SIG-M5 treated with dmso at 0.1 percent for 504 hours (cell line): ENCODE measurements around the gene CLEC10A.
"Not testable (repeated sequence)": the region's sequence is repeated elsewhere in the genome, so short reads cannot be mapped to it uniquely, and the experiment has no call there.

Experiments
- DNase-seq: peaks from one replicate; lab custom pipeline; 2025; ENCODE audit not compliant: unreplicated experiment; lab: John Stamatoyannopoulos, UW

The CLEC10A gene

DNA sequence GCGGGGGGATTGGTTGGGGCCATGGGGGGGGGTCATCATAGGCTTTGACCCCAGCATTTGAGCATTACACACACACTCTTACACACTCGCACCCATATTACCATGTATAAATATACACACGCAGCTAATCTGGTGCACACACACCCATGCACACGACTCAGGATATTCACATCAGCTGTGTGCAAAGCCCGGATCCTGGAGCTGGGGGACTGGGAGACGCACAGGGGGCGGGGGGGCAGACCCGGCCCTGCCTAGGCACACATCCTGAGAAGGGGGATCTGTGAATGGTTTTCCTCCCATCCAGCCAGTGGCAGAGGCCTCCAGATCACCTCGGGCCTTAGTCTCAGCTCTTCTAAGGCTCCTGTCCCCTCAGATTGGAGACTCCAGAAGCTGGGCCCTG is 28.9 kb upstream of the CLEC10A start:
- no peak for DNase-seq

DNA sequence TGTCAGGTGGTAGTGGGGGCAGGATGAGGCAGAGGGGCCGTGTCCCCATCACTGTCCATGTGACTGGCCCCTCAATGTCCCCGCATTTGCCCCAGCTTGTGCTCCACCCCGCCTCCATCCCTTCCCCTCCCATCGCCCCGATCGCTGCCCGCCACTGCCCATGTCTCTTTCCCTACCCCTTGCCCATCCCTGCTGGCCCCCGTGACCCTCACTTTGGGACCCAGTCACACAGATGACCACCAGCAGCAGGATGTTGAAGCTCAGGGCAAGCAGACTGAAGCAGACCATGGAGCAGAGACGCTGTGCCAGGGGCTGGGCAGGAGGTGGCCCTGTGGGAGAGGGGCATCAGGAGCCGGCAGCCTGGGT is 28.5 kb upstream of the CLEC10A start:
- DNase-seq = no peak

DNA sequence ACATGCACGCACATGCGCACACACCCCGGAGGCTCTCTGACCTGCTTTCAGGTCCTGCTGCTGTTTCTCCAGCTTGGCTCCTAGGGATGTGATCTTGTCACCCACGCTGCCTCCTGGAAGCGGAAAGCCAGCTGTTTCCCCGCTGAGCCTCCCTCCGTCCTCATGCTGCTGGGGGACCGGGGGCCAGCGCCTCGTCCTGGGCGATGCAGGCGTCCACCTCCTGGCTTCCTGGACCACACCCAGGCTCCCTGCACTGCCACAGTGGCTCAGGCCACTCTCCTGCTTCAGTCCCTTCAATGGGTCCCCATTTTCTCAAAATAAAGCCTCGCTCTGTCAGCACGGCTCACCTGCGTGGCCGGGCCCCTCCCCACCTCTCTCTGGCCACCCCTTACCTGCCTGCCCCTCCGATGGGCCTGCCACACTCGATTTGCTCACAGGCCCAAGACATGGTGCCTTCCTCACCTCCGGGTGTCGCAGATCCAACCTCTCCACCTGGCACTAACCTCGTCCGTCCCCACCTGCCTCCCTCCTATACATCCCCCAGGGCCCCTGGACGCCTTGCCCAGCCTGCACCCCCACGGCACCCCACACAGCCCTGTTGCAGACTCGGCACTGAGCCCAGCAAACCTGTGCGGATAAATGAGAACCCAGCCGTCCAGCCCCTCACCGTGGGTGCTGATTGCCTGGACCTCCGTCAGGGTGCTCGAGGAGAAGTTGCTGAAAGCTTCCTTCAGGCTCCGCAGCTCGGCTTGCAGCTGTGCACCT is 27.9 kb upstream of the CLEC10A start:
- DNase-seq = no peak

DNA sequence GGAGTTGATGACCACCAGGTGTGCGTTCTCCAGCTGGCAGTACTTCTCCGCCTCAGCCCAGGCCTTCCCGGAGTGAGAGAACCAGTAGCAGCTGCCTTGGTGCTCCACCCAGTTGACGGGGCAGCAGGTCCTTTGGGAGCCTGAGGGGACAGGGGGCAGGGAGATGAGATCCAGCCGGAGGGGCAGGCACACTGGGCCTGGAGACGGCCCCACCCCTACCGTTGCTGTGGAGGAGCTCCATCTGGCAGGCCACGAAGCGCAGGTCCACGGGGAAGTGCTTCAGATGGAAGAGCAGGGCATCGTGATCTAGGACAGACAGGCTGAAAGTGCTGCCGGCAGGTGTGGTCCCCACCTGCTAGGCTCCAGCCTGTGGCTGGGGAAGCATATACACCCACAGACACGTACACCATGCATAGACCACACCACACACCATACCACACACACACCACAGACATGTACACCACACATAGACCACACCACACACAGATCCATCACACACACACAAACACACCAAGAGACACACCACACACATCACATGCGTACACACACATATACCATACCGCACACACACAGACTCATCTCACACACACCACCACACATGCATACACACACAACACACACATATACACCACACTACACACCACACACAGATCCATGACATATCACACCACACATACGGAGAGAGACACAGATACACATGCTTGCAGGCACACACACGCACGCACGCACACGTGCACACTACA is 27.1 kb upstream of the CLEC10A start:
- no peak for DNase-seq

DNA sequence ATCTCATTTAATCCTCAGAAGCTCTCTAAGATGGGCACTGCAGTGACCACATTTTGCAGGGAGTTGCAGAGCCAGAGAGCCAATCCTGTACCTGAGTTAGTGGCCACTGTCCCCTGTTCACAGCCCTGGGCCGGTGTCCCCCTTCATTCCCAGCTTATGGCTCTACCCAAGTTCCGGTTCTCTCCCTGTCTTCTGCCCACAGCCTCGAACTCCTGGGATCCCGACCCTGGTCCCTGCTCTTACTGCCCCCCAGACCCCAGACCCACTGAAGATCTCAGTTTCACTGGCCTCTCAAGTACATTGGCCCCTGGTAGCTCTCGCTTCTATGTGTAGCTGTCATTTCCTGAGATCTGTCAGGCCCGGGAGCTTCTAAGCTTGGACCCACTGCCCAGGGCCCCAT is 22.4 kb upstream of the CLEC10A start:
- DNase-seq = no peak

DNA sequence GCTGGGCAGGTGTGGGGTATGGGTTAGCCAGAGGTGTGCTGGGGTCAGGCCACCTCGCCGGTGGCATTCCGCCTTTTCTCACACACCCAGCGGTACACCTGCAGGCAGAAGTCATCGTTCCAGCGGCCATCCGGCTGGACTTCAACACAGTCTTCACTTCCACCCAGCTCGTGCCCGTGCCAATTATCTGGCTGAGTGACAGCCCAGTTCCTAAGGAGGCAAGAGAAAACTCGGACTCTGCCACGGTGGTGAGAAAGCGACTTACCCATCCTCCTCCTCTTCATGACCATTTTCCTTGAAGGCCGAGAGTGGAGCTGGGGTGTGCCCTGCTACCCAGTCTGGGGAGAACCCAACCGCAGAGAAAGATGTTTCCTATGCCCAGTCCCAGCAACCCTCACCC is 21.5 kb upstream of the CLEC10A start:
- no peak for DNase-seq

DNA sequence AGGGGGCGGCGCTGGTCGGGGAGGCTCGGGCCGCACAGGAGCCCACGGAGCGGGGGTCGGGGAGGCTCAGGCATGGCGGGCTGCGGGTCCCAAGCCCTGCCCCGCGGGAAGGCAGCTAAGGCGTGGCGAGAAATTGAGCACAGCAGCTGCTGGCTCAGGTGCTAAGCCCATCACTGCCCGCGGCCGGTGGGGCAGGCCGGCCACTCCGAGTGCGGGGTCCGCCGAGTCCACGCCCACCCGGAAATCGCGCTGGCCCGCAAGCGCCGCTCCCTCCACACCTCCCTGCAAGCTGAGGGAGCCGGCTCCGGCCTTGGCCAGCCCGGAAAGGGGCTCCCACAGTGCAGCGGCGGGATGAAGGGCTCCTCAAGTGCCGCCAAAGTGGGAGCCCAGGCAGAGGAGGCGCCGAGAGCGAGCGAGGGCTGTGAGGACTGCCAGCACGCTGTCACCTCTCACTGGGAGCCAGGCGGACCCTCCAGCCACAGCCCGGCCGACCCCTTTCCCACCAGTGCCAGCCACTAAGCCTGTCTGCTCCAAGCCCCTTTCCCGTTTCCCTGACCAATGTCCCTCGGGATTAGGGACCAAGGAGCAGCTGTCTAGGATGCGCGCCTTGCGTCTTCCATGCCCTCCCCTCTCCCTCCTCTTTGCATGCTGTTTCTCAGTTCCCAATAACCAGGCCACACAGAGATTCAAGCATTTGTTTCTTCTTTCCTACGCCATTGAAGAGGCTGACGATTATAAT is 20.8 kb upstream of the CLEC10A start:
- not testable (repeated sequence) for DNase-seq

DNA sequence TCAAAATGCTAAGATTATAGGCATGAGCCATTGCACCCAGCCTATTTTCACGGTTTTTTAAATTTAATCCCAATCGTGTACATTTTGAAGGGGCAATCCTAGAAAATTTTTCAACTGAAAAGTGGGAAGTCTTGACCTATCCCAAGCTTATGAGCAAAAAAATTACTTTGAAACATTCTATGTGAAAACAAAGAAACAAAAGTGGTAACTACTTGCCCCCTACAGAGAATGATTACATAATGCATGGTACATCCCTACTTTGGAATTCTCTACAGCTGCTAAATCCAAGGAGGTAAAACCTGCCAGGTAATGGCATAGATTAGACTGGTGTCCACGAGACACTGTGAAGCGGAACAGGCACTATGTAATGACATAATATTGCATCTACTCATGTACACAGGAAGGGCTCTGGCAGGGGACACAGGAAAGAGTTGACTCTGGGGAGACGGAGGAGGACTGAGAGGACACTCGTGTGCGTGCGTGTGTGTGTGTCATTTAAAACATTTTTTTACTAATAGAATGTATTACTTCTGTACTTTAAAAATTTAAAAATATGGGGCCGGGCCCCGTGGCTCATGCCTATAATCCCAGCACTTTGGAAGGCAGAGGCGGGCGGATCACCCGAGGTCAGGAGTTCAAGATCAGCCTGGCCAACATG is 18.9 kb upstream of the CLEC10A start:
- no peak for DNase-seq

DNA sequence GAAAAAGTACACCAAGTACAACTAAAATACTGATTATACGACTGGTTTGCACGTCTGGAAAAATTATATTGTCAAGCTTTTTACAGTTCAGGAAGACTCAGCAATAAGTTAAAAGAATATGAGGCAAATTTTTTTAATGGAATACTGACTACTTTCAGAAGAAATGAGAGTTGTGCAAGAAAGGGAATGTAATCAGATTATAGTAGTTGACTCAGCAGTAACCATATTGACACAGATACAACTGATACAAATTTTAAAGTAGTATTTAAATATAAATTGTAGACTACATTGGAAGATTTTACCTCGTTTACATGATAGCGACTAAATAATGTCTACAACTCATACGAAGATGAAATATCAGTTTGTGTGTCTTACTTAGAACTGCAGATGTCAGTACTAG is 17.9 kb upstream of the CLEC10A start:
- DNase-seq = no peak

DNA sequence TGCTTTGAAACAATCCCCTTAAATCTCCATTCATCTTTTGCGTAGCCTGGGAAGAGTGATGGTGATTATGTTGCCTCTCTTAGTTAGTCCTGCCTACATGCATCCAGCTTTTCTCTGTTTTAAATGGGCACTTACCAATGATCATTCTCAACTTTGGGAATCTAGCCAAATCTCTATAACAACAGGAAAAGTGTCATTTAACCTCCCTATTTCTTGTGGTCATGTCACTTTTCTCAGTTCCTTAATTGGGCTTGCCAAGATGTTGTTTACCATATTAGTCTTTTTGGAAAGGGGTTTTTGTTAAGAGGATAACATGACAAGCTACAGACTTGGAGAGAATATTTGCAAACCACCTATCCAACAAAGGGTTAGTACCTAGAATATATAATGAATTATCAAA is 15.6 kb upstream of the CLEC10A start:
- DNase-seq = peak; percentile 40

DNA sequence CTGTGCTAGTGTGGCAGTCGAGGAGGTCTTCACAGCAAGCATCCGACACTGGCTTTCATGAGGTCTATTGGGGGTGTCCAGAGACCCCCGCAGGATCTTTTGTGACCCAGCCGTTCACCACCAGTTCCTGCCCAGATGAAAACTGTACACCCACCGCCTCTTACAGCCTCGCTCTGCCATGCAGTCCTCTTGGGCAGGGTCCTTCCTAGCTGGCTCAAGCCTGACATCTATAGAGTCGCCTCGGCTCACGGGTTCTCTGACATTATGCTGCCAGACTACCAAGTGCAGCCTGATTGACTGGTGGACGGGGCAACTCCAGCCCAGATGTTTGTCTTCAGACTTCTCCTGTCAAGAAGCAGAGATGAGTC is 14.6 kb upstream of the CLEC10A start:
- no peak for DNase-seq

DNA sequence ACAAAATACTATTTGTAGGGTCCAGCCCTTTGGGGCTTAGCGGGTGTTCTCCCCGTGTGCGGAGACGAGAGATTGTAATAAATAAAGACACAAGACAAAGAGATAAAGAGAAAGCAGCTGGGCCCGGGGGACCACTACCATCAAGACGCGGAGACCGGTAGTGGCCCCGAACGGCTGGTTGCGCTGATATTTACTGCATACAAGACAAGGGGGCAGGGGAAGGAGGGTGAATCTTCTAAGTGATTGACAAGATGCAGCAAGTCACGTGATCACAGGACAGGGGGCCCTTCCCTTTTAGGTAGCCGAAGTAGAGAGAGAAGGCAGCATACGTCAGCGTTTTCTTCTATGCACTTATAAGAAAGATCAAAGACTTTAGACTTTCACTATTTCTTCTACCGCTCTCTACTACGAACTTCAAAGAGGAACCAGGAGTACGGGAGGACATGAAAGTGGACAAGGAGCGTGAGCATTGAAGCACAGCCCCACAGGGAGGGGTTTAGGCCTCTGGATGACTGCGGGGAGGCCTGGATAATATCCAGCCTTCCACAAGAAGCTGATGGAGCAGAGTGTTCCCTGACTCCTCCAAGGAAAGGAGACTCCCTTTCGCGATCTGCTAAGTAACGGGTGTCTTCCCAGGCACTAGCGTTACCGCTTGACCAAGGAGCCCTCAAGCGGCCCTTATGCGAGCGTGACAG is 11.4 kb upstream of the CLEC10A start:
- DNase-seq = not testable (repeated sequence)

DNA sequence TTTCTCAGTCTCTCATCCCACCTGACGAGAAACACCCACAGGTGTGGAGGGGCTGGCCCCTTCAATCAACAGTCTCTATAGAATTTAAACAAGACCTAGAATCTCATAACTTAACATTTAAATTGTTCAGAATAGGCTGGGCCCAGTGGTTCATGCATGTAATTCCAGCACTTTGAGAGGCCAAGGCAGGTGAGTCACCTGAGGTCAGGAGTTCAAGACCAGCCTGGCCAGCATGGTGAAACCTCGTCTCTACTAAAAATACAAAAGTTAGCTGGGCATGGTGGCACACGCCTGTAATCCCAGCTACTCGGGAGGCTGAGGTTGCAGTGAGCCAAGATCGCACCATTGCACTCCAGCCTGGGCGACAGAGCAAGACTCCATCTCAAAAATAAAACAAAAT is 9.5 kb upstream of the CLEC10A start:
- DNase-seq = not testable (repeated sequence)

DNA sequence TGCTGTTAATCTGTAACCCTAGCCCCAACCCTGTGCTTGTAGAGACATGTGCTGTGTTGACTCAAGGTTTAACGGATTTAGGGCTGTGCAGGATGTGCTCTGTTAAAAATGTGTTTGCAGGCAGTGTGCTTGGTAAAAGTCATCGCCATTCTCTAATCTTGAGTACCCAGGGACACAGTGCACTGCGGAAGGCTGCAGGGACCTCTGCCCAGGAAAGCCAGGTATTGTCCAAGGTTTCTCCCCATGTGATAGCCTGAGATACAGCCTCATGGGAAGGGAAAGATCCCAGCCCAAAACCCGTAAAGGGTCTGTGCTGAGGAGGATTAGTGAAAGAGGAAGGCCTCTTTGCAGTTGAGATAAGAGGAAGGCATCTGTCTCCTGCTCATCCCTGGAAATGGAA is 8.4 kb upstream of the CLEC10A start:
- not testable (repeated sequence) for DNase-seq

DNA sequence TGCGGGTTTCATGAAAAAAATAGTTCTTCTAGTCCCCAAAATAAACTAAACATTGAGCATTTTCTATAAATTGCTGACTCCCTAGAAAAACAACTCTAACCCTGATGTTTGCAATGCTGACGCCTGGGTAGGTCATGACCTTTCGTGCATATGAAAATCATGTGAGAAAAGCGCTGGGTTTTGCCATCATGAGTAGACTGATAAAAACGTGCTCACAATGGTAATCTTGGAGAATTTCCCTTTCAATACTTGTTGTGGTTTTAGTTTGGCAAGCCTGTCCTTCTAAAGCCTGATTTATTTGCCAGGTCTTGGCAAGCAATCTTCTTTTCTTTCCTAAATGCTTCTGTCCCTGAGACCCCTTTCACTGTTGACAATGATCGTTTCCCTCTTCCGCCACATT is 4.0 kb upstream of the CLEC10A start:
- DNase-seq = no peak

DNA sequence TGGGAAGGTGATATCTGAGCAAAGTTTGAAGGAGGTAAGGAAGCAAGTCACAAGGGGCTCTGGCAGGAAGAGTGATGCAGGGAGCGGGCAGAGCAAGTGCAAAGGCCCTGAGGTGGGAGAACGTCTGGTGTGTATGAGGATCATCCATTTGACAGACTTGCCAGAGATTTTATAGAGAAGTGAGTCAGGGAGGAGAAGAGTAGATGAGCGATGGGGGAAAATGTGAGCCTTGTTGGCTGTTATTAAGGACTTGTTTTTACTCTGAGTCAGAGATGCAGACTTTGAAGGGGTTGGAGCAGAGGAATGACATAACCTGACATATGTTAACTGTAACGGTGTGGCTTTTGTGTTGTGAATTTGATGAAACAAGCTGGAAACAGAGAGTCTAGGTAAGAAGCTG is 3.5 kb upstream of the CLEC10A start:
- no peak for DNase-seq

DNA sequence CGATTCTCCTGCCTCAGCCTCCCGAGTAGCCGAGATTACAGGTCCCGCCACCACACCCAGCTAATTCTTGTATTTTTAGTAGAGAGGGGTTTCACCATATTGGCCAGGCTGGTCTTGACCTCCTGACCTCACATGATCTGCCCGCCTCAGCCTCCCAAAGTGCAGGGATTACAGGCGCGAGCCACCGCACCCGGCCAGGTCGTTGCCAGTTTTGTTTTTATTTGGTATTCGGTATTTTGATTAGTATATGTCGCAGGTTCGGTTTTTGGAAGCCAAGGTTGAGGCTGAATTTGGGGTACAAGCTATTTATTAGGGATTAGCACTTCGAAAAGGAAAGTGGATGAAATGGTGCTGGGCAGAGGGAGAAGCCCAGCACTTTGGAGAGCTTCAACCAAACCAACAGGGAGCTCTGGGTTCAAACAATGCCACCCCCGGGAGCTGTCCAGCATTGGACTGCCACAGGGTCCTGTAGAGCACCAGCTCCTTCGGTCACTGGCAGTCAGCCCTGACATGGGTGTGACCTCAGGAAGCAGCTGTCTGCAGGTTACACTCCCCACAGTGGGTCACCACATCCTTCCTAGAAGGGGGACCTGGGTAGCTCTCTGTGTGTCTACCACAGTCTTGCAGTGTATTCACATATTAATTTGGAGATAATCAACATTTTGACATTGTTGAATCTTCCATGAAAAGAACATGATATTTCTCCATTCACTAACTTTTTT is 1.5 kb upstream of the CLEC10A start:
- DNase-seq = no peak

DNA sequence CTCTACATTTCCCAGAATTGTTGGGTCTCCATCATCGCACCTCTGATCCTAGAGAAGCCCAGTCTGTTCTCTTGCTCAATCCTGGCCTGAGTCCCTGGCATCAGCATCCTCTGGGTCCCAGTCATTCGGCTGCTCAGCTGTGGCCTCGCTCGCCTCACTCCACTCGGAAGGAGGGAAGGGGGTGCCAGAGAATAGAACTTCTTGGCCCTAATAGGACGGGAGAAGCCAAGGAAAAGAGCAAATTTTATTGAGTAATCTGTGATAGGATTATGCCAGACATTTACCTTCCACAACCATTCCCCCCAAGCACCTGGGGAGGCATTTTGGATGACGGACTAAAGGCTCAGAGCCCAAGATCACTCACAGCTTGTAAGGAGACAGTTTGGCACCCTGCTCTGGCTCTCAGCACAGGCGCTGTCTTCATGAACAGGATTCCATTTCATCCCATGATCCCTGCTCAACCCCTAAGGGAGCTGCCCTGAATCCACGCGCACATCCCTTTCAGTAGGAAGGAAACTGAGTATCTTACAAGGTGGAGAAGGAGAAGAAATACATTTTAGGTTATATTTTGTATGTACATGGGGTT is 498 bp upstream of the CLEC10A start:
- DNase-seq = no peak

DNA sequence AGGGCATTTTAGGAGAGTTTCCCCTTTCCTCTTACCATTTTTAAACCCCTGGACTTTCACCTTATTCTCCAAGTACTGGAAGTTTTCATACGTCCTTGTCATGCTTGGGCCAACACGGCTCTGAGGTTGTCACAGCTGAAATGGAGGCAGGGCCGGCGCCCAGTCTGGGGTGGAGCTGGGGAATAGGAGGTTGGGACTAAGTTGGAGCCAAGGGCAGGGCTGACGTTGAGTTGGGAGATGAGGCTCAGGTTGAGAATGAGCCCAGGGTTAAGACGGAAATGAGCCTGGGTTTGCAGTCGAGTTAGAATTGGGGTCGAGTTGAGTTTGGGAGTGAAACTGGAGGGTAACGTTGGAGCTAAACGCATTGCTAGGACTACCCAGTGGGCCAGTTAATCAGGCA is 1.3 kb downstream of the CLEC10A start:
- DNase-seq = no peak
